Ascending aorta (tissue), 2 donors: ENCODE results near the gene GOLGA7B. TPM values are rescaled to one million over a fixed set of nuclear protein-coding genes. Genes with fewer than 3 reads are reported as not detected.

Experiments used
- DNase-seq, 2 donors: peaks; one replicate each; pipeline ENCODE4 v3.0.0-alpha.2; 2019; ENCODE audit warnings: low spot score in 2 of 2
- H3K27ac ChIP-seq, 2 donors: fragments of 200-600 bp; sonication (generic); one replicate each; pipeline ENCODE4 v1.5.1; 2016 to 2017; ENCODE audit warnings: mild to moderate bottlenecking in 1 of 2
- H3K27me3 ChIP-seq: fragments of 200-600 bp; sonication (generic); one replicate; pipeline ENCODE4 v1.5.1; 2017
- H3K36me3 ChIP-seq, 2 donors: fragments of 200-600 bp; sonication (generic); one replicate each; pipeline ENCODE4 v1.5.1; 2016
- H3K4me1 ChIP-seq, 2 donors: fragments of 200-600 bp; sonication (generic); one replicate each; pipeline ENCODE4 v1.5.1; 2016 to 2017; ENCODE audit warnings: mild to moderate bottlenecking in 1 of 2
- H3K4me3 ChIP-seq, 2 donors: fragments of 200-600 bp; sonication (generic); one replicate each; pipeline ENCODE4 v1.5.1; 2016 to 2017; ENCODE audit warnings: mild to moderate bottlenecking in 1 of 2
- H3K9me3 ChIP-seq, 2 donors: fragments of 200-600 bp; sonication (generic); one replicate each; pipeline ENCODE4 v1.5.1; 2016
- intact Hi-C: fragments of 100-400 bp; cut with DNase I; formaldehyde crosslinking; loops from one replicate; pipeline ENCODE4 v1.15.1; 2023
- total RNA-seq: library from RNA; depleted of rRNA; stranded (reverse); fragments of >200 nt; gene quantifications from one replicate; pipeline ENCODE4 v1.1.0, GENCODE V29; 2016
- TF ChIP-seq, protein P1 (sequence below), 3 experiments: fragments of 200-600 bp in 2 of 3; fragments of 450-650 bp in 1 of 3; sonication (generic) in 2 of 3; IDR thresholded peaks; one replicate each; pipeline ENCODE4 v1.5.1; 2016 to 2019; ENCODE audit warnings: antibody characterized with exemption in 3 of 3, mild to moderate bottlenecking in 1 of 3, moderate library complexity in 1 of 3

GOLGA7B gene
- total RNA-seq, 1 donor from 2014 or later: 0.11 TPM

DNA sequence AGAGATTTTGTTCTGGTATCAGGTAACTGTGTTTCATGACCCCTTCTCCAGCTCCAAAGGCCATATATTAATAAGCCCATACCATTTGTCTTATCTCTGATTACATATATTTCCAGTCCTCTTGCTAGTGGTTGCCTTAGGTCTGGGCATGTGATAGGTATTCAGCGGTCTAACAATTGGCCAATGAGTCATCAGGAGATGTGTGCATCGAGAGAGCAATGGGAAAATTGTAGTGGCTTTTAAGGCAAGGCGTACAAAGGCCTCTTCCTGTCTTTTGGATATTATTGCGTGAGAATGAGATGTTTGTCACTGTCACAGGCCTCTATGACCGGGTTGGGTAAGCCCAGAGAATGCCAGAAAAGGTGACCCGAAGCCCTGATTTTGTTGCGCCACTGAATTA is 39.2 kb upstream of the GOLGA7B start:
- DNase-seq: no peak
- H3K4me1 ChIP-seq: no peaks in the 10 kb centered on the region
- intact Hi-C loops: no loop called here
- no peak overlapping the region for H3K4me3 ChIP-seq
- H3K27ac ChIP-seq: no peak overlapping the region
- H3K36me3 ChIP-seq: no peaks in the 10 kb centered on the region
- no peaks in the 10 kb centered on the region for H3K27me3 ChIP-seq
- H3K9me3 ChIP-seq: no peaks in the 10 kb centered on the region
- TF ChIP-seq, protein P1, sequence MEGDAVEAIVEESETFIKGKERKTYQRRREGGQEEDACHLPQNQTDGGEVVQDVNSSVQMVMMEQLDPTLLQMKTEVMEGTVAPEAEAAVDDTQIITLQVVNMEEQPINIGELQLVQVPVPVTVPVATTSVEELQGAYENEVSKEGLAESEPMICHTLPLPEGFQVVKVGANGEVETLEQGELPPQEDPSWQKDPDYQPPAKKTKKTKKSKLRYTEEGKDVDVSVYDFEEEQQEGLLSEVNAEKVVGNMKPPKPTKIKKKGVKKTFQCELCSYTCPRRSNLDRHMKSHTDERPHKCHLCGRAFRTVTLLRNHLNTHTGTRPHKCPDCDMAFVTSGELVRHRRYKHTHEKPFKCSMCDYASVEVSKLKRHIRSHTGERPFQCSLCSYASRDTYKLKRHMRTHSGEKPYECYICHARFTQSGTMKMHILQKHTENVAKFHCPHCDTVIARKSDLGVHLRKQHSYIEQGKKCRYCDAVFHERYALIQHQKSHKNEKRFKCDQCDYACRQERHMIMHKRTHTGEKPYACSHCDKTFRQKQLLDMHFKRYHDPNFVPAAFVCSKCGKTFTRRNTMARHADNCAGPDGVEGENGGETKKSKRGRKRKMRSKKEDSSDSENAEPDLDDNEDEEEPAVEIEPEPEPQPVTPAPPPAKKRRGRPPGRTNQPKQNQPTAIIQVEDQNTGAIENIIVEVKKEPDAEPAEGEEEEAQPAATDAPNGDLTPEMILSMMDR (IDR thresholded peaks at IDR 0.05): no peak

DNA sequence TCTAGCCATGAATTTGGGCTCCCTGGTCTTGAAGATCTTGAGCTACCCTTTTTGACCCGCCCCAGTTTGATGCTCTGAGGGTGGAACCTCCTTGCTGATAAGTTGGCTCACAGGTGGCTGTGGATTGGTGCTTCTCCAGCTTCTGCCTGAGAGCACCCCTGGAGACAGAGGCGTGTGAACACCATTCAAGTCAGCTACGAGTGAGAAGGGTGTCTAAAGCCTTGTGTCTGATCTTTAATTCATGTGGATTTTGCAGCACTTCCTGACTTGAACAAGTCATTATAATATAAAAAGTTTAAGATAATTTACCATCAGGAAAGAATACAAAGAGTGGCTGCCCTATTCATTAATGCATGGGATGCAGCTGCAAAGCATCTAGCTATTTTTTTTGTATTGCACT is 37.7 kb upstream of the GOLGA7B start:
- Histone ChIP-seq H3K27ac (no peak overlapping the region), H3K36me3 (no peaks in the 10 kb centered on the region), H3K4me1 (no peaks in the 10 kb centered on the region), H3K9me3 (no peaks in the 10 kb centered on the region), H3K27me3 (no peaks in the 10 kb centered on the region), H3K4me3 (no peak overlapping the region)
- DNase-seq: no peak
- intact Hi-C loops: no loop called here
- TF ChIP-seq, protein P1 (IDR thresholded peaks at IDR 0.05): no peak

DNA sequence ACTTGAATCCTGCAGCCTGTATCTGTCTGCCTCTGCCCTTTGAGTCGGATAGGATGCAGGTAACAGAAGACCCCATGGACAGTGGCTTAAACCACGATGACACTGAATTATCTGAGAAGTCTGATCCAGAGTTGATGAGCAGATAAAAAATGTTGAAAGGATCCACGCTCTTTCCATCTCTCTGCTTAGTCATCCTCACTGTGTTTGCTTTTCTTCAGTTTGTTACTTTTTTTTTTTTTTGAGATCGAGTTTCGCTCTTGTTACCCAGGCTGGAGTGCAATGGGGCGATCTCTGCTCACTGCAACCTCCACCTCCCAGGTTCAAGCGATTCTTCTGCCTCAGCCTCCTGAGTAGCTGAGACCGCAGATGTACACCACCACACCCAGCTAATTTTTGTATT is 36.9 kb upstream of the GOLGA7B start:
- Histone ChIP-seq H3K9me3 (no peaks in the 10 kb centered on the region), H3K27me3 (no peaks in the 10 kb centered on the region), H3K4me3 (no peak overlapping the region), H3K4me1 (no peaks in the 10 kb centered on the region), H3K36me3 (no peaks in the 10 kb centered on the region), H3K27ac (no peak overlapping the region)
- DNase-seq: no peak
- intact Hi-C loops: no loop called here
- TF ChIP-seq, protein P1 (IDR thresholded peaks at IDR 0.05): no peak

DNA sequence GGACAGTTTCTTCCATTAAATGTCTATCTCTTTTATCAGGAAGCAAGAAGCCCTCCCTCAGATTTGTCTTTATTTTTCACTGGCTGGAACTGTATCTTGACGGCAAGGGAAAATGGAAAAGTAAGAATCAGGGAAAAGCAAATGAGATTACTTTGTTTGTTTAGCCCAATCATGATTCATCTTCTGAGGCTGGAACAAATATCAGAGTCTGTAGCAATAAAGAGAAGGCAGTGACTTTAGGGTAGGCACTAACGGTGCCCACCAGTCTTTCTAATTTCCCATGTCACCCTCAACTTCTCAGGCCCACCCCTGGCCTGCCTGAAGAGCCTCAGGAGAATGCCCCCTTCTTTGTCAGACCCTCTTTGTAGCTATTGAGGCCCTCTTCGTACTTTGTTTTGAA is 36.3 kb upstream of the GOLGA7B start:
- intact Hi-C loops: no loop called here
- no peak for DNase-seq
- H3K4me1 ChIP-seq: no peaks in the 10 kb centered on the region

DNA sequence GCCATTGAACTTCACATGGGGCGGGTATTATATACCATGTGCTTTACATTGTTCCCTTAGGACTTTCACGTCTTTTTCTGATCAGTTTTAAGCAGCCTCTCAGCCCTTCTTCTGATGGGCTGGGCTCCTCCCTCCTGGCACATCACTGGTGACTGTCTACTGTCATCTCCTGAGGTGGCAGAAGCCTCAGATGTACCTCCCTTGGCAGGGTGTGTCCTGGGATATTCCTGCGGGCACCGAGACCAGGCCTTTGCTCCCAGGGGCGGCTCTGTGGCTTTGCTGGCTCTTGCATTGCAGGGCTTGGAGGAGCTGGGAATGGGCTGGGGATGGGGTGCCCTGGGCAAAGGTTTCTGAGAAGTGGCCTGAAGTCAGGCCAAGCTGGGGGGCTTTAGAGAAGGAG is 34.6 kb upstream of the GOLGA7B start:
- intact Hi-C loops: no loop called here
- H3K9me3 ChIP-seq: no peaks in the 10 kb centered on the region
- no peaks in the 10 kb centered on the region for H3K27me3 ChIP-seq
- H3K4me3 ChIP-seq: no peak overlapping the region
- H3K4me1 ChIP-seq: no peaks in the 10 kb centered on the region
- TF ChIP-seq, protein P1 (IDR thresholded peaks at IDR 0.05): no peak
- DNase-seq: no peak
- no peaks in the 10 kb centered on the region for H3K36me3 ChIP-seq
- H3K27ac ChIP-seq: no peak overlapping the region

More for the DNA sequence above, 36.3 kb upstream of the GOLGA7B start:
- Histone ChIP-seq H3K4me3 (no peak overlapping the region), H3K9me3 (no peaks in the 10 kb centered on the region), H3K27me3 (no peaks in the 10 kb centered on the region), H3K27ac (no peak overlapping the region), H3K36me3 (no peaks in the 10 kb centered on the region)
- TF ChIP-seq, protein P1 (IDR thresholded peaks at IDR 0.05): no peak

DNA sequence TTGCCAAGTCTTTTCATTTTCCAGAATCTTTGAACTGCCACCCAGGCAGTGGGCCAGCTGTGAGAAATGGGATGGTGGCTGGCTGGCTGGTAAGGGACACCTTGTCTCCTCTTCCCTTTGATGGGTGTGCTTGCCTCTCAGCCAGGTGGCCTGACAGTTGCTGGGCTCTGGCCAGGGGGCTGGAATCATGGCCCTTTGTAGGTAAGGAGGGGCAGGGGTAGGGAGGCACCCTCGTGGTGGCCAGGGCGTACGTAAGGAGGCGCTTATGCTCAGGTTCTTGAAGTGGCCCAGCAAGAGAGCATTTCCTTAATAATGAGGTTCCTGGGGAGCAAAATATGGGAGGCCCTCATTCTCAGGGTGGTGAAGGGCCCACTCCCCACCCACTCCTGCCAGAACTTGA is 33.0 kb upstream of the GOLGA7B start:
- TF ChIP-seq, protein P1 (IDR thresholded peaks at IDR 0.05): no peak
- Histone ChIP-seq H3K36me3 (no peaks in the 10 kb centered on the region), H3K4me1 (no peaks in the 10 kb centered on the region), H3K4me3 (no peak overlapping the region), H3K9me3 (no peaks in the 10 kb centered on the region), H3K27me3 (no peaks in the 10 kb centered on the region), H3K27ac (no peak overlapping the region)
- DNase-seq: no peak
- intact Hi-C loops: no loop called here
